NB4 (cell line): ENCODE measurements around the gene SERPINA12.

Experiments
- DNase-seq: peaks from one replicate; pipeline ENCODE4 v3.0.0; 2010; ENCODE audit warnings: low read depth
- H3K4me3 ChIP-seq: one replicate; pipeline ENCODE4 v1.5.1; 2011; ENCODE audit warnings: mild to moderate bottlenecking, low read depth, low read length, moderate library complexity
- MYC ChIP-seq: IDR thresholded peaks from 2 replicates; pipeline ENCODE4 v1.6.1; 2011; ENCODE audit warnings: low read depth, low read length
- POLR2A ChIP-seq: IDR thresholded peaks from 2 replicates; pipeline ENCODE4 v1.6.1; 2011; ENCODE audit warnings: mild to moderate bottlenecking; ENCODE audit not compliant: insufficient read length; ENCODE audit errors: extremely low read depth
- TF ChIP-seq, protein P1 (sequence below): IDR thresholded peaks from 2 replicates; pipeline ENCODE4 v1.6.1; 2011; ENCODE audit warnings: low read depth, low read length
- TF ChIP-seq, protein P2 (sequence below): IDR thresholded peaks from one replicate; pipeline ENCODE4 v1.5.1; 2012; ENCODE audit warnings: low read depth, low read length

Gene SERPINA12

DNA sequence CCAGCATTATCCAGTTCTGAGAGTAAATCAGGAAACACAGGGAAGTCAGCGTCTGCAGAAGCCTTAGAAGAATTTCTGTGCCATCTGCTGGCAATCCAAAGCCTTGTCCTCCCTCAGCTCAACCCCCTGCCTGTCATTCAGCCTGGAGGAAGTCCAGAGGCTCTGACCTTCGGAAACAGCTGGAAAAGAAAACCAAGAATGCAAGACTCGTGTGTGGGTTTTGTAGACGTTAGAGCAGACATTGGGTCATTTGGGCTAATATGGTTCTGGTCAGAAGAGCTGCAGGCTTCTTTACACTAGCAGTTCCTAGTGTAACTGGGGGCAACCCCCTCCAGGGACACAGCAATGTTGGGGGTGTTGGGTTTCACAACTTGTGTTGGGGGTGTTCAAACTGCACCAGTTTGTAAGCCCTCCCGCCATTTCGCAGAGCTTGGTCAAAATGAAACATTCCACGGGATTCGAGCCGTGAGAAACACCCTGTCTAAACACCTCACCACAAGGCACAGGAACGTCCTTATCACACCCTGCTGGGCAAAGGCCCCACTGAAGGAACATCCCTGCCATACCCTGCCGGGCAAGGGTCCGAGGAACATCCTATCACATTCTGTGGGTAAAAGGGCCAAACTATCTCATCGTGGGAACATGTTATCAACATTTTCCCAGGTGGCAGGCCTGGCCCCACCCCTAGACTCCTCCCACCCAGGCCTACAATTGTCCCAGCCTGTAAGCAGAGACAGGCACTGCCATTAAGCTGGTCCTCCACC, 30.9 kb upstream of the SERPINA12 start:
- no peak for DNase-seq
- no peak overlapping the region for H3K4me3 ChIP-seq
- TF ChIP-seq POLR2A: no peak
- TF ChIP-seq, protein P1, sequence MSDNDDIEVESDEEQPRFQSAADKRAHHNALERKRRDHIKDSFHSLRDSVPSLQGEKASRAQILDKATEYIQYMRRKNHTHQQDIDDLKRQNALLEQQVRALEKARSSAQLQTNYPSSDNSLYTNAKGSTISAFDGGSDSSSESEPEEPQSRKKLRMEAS: no peak
- TF ChIP-seq MYC: no peak
- TF ChIP-seq, protein P2, sequence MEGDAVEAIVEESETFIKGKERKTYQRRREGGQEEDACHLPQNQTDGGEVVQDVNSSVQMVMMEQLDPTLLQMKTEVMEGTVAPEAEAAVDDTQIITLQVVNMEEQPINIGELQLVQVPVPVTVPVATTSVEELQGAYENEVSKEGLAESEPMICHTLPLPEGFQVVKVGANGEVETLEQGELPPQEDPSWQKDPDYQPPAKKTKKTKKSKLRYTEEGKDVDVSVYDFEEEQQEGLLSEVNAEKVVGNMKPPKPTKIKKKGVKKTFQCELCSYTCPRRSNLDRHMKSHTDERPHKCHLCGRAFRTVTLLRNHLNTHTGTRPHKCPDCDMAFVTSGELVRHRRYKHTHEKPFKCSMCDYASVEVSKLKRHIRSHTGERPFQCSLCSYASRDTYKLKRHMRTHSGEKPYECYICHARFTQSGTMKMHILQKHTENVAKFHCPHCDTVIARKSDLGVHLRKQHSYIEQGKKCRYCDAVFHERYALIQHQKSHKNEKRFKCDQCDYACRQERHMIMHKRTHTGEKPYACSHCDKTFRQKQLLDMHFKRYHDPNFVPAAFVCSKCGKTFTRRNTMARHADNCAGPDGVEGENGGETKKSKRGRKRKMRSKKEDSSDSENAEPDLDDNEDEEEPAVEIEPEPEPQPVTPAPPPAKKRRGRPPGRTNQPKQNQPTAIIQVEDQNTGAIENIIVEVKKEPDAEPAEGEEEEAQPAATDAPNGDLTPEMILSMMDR: no peak

DNA sequence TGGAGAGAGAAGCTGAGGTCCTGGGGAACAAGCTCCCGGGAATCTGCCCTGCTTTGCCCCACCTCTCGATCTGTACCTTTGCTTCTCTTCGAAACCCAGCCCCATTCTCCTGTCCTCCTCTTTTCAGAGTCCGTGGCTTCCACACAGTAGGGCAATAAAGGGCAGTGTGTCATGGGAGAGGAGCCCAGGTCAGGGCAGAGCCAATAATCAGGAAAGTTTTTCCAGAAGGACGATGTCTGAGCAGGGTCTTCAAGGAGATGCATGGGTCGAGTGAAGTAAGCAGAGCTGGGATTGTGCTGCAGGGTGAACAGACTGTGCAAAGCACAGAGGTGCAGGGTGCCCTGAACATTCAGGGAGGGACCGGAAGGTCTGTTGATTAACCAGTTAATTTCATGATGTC, 29.9 kb upstream of the SERPINA12 start:
- H3K4me3 ChIP-seq: no peak overlapping the region
- no peak for DNase-seq
- TF ChIP-seq MYC (no peak), POLR2A (no peak)
- TF ChIP-seq, protein P1: no peak
- TF ChIP-seq, protein P2: no peak

DNA sequence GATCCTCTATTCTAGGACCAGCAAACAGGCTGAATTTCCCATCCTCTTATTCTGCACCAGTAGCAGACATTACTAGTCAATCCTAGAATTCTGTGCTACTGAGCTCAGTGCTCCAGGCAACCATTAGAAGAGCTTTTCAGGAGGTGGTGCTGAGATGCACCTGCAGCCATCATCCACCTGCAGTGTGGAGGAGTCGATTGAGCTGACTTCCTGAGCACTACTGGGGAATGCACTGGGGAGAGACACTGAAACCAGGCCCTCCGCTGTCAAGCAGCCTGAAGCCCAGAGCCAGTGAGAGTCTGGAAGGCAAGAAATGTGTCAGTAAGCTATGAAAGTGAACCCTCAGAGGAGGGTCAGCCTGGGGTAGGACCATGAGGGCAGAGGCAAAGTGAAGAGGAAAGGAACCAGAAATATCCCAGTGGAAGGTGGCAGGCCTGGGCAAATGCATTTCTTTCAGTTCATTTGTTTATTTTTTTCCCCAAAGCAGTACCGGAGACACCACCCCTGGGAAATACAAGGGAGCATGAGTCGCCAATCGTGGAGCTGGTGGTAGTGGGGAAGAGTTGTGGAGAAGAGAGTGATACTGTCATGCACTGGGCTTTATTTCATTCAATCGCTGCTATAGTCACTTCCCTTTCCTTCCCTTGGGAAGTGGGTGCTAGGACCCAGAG, 28.9 kb upstream of the SERPINA12 start:
- no peak for DNase-seq
- TF ChIP-seq, protein P1: no peak
- TF ChIP-seq, protein P2: no peak
- no peak overlapping the region for H3K4me3 ChIP-seq

DNA sequence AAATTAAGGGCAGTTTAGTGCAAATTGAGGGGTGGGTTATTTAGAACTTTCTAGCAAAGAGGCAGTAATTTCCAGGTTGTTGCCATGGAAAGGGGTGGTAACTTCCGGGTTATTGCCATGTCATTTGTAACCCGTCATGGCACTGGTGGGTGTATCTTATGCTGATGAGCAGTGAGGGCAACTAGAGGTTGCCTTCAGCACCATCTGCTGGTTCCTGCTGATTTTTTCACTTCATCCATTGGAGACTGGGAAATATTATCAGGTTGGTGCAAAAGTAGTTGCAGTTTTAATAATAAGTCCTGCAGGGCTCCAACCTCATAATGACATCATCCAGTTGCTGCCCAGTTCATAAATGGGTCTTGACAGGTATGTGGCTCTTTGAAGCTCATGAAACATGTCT, 27.6 kb upstream of the SERPINA12 start:
- peak; percentile 45 for DNase-seq
- H3K4me3 ChIP-seq: no peak overlapping the region
- TF ChIP-seq POLR2A: no peak
- TF ChIP-seq, protein P2: peak; percentile 17

DNA sequence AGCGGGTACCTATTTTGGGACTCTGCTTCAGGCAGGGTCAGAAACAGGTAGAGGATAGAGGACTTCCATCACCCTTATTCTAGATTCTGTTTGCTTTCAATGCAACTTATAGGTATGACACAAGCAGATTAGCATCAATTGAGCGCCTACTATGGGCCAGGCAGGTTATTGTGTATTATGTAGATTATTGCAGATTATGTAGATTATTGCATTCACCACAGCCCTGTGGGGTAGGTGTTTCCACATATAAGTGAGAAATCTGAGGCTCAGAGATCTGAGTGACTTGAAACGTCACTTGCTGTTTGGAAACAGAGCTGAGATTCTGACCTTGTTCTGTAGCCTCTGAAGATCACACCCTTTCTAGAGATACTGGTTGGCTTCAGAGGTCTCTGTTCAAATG, 26.2 kb upstream of the SERPINA12 start:
- no peak for DNase-seq
- H3K4me3 ChIP-seq: no peak overlapping the region
- no peak for TF ChIP-seq MYC

DNA sequence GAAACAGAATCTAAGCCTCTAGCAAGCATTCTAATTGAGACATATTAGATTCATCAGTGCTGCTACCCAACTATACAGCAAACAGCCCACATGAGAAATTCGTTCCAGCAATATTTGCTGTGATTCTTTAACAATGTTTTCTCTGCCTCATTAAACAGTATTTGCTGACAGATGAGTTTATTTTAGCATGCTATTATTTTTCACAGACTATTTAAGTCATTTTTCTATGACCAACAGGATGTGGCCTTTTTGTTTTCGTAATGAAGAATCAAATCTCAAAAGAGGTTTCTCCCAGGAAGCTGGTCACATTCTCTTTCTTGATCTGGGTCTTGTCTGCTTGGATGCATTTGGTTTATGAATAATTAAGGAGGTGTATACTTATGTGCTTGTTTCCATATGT, 23.2 kb upstream of the SERPINA12 start:
- no peak overlapping the region for H3K4me3 ChIP-seq
- TF ChIP-seq, protein P1: no peak
- TF ChIP-seq, protein P2: no peak
- no peak for DNase-seq
